Transverse colon (tissue), 4 donors: Measurements from ENCODE around the gene SYNJ2BP. TPM values are rescaled to one million over a fixed set of nuclear protein-coding genes. Genes with fewer than 3 reads are reported as not detected.
"Not testable (repeated sequence)": the region's sequence is repeated elsewhere in the genome, so short reads cannot be mapped to it uniquely, and the experiment has no call there.

ENCODE experiments used
- DNase-seq: peaks from one replicate; pipeline ENCODE4 v3.0.0-alpha.2; 2019
- H3K27ac ChIP-seq, 4 donors: fragments of 200-600 bp; sonication (generic); 2 replicates each; pipeline ENCODE4 v1.5.1; 2016 to 2018; ENCODE audit warnings: inconsistent platforms in 4 of 4
- H3K27me3 ChIP-seq: fragments of 200-600 bp; sonication (generic); 2 replicates; pipeline ENCODE4 v1.5.1; 2017; ENCODE audit warnings: inconsistent platforms
- H3K36me3 ChIP-seq, 4 donors: fragments of 200-600 bp; sonication (generic); 2 replicates each; pipeline ENCODE4 v1.5.1; 2017 to 2019; ENCODE audit warnings: inconsistent platforms in 4 of 4
- H3K4me1 ChIP-seq, 4 donors: fragments of 200-600 bp; sonication (generic); 2 replicates each; pipeline ENCODE4 v1.5.1; 2017 to 2020; ENCODE audit warnings: inconsistent platforms in 4 of 4
- H3K4me3 ChIP-seq, 4 donors: fragments of 200-600 bp; sonication (generic); 1 replicate in 1 of 4; 2 replicates in 3 of 4; pipeline versions ENCODE4 v1.5.1 to v1.6.1; 2017 to 2019; ENCODE audit warnings: inconsistent platforms in 4 of 4
- H3K9me3 ChIP-seq, 2 donors: fragments of 200-600 bp; sonication (generic); 2 replicates each; pipeline ENCODE4 v1.5.1; 2017 to 2019; ENCODE audit warnings: inconsistent platforms in 2 of 2
- CTCF ChIP-seq, 5 experiments: fragments of 200-600 bp in 3 of 5; fragments of 450-650 bp in 2 of 5; sonication (generic) in 3 of 5; IDR thresholded peaks; 1 replicate in 2 of 5; 2 replicates in 3 of 5; pipeline ENCODE4 v1.5.1; 2016 to 2017; ENCODE audit warnings: antibody characterized with exemption in 5 of 5, inconsistent platforms in 3 of 5, mild to moderate bottlenecking in 2 of 5, moderate library complexity in 1 of 5
- EP300 ChIP-seq: sonication (generic); formaldehyde crosslinking; IDR thresholded peaks from one replicate; pipeline ENCODE4 v1.6.1; 2017; ENCODE audit warnings: antibody characterized with exemption, low read depth
- POLR2A ChIP-seq: fragments of 450-650 bp; IDR thresholded peaks from one replicate; pipeline ENCODE4 v1.6.1; 2016; ENCODE audit warnings: antibody characterized with exemption, mild to moderate bottlenecking, moderate library complexity
- POLR2AphosphoS5 ChIP-seq, 3 donors: sonication (generic); formaldehyde crosslinking; IDR thresholded peaks; one replicate each; pipeline ENCODE4 v1.6.1; 2016; ENCODE audit warnings: antibody characterized with exemption in 3 of 3
- WGBS, 2 donors: methylation state at CpG; one replicate each; pipeline ENCODE4 v1.1.5; 2018; ENCODE audit warnings: low coverage in 1 of 2; 5-methylcytosine and 5-hydroxymethylcytosine counted together
- in situ Hi-C, 4 donors: fragments of 200-750 bp; cut with MboI; loops; one replicate each; pipeline versions ENCODE4 v1.15.0 to v1.15.1; 2017; ENCODE audit warnings: low sequenced_read_pairs in 3 of 4, low pct_ligation_motif_present in 1 of 4, low pct_unique_long_range_greater_than_20kb in 1 of 4
- intact Hi-C: fragments of 100-400 bp; cut with DNase I; formaldehyde crosslinking; loops from one replicate; pipeline ENCODE4 v1.15.1; 2023; ENCODE audit warnings: low total_unique reads
- total RNA-seq, 4 donors: library from RNA; depleted of rRNA; stranded (reverse); fragments of >200 nt; gene quantifications; one replicate each; pipeline ENCODE4 v1.1.0, GENCODE V29; 2016

SYNJ2BP gene
- total RNA-seq, 4 donors from 2014 or later: 26.7 to 43.4 (median 32.0) TPM

GRCh38 chr14:70422538-70422937 is 5.6 kb upstream of the SYNJ2BP start:
- Histone ChIP-seq H3K9me3 (no peaks in the 10 kb centered on the region), H3K4me3 (no peak overlapping the region), H3K27ac (no peak overlapping the region), H3K27me3 (no peaks in the 10 kb centered on the region), H3K4me1 (no peaks in the 10 kb centered on the region), H3K36me3 (no peaks in the 10 kb centered on the region)
- no peak for DNase-seq
- WGBS, 2 donors: 88 to 100% methylated on average over 1 to 2 of the region's 2 CpGs
- no peak for TF ChIP-seq CTCF (IDR thresholded peaks at IDR 0.05)
- TF ChIP-seq POLR2AphosphoS5 (IDR thresholded peaks at IDR 0.05): no peak
- TF ChIP-seq EP300: no peak
- TF ChIP-seq POLR2A: no peak
- intact Hi-C loops (no loop called here), in situ Hi-C loops (no loop called here)

- H3K36me3 ChIP-seq, DNase-seq, intact Hi-C loops, H3K27ac ChIP-seq, H3K27me3 ChIP-seq, in situ Hi-C loops, H3K9me3 ChIP-seq, H3K4me3 ChIP-seq: not testable (repeated sequence)
- 53 to 66% methylated on average over 2 to 4 of the region's 4 CpGs for WGBS, 2 donors
- H3K4me1 ChIP-seq: peaks cover 4 to 17% (median 5%) of the 10 kb centered on the region in 4 donors
Observed at GRCh38 chr14:70419270-70419931, 2.5 kb upstream of the SYNJ2BP start.

- Histone ChIP-seq H3K27ac (peak overlapping the region; percentile 77 to 89 (median 82)), H3K4me1 (peaks cover 4 to 17% (median 5%) of the 10 kb centered on the region in 4 donors), H3K4me3 (peak overlapping the region; percentile 50 to 94 (median 70)), H3K9me3 (no peaks in the 10 kb centered on the region), H3K36me3 (no peaks in the 10 kb centered on the region), H3K27me3 (no peaks in the 10 kb centered on the region)
- TF ChIP-seq EP300 (no peak), POLR2AphosphoS5 (IDR thresholded peaks at IDR 0.05) (no peak), CTCF (IDR thresholded peaks at IDR 0.05) (no peak), POLR2A (no peak)
- DNase-seq: no peak
- WGBS, 2 donors: 4 to 5% methylated on average over 5 to 9 of the region's 9 CpGs
- intact Hi-C loops: no loop called here
- in situ Hi-C loops: no loop called here
Observed at GRCh38 chr14:70416338-70416724, 559 bp downstream of the SYNJ2BP start.

- Histone ChIP-seq H3K36me3 (no peaks in the 10 kb centered on the region), H3K27ac (peak overlapping the region in 2 of 4 donors; percentile 84 to 89), H3K4me1 (peaks cover 4 to 17% (median 5%) of the 10 kb centered on the region in 4 donors), H3K9me3 (no peaks in the 10 kb centered on the region), H3K4me3 (peak overlapping the region in 3 of 4 donors; percentile 50 to 94 (median 60)), H3K27me3 (no peaks in the 10 kb centered on the region)
- intact Hi-C loops: no loop called here
- 17 to 18% methylated on average over 2 of the region's 2 CpGs for WGBS, 2 donors
- TF ChIP-seq CTCF (IDR thresholded peaks at IDR 0.05) (no peak), POLR2AphosphoS5 (IDR thresholded peaks at IDR 0.05) (no peak), POLR2A (no peak), EP300 (no peak)
- in situ Hi-C loops: no loop called here
- no peak for DNase-seq
Observed at GRCh38 chr14:70415788-70416187, 1.1 kb downstream of the SYNJ2BP start.

- H3K9me3 ChIP-seq: no peaks in the 10 kb centered on the region
- peaks cover 2 to 10% (median 8%) of the 10 kb centered on the region in 4 donors for H3K4me1 ChIP-seq
- no peak for DNase-seq
- 93% methylated on average over 4 of the region's 4 CpGs for WGBS, 2 donors
- in situ Hi-C loops (no loop called here), intact Hi-C loops (no loop called here)
- no peak overlapping the region for H3K27ac ChIP-seq
- H3K4me3 ChIP-seq: no peak overlapping the region
- H3K36me3 ChIP-seq: peaks cover 0 to 8% (median 0%) of the 10 kb centered on the region in 4 donors
- no peak for TF ChIP-seq CTCF (IDR thresholded peaks at IDR 0.05)
- TF ChIP-seq POLR2AphosphoS5 (IDR thresholded peaks at IDR 0.05): no peak
- no peak for TF ChIP-seq EP300
- no peak for TF ChIP-seq POLR2A
- no peaks in the 10 kb centered on the region for H3K27me3 ChIP-seq
Observed at GRCh38 chr14:70407621-70408020, 9.3 kb downstream of the SYNJ2BP start.

- peaks cover 2 to 10% (median 8%) of the 10 kb centered on the region in 4 donors for H3K4me1 ChIP-seq
- H3K36me3 ChIP-seq, intact Hi-C loops, H3K9me3 ChIP-seq, H3K4me3 ChIP-seq, in situ Hi-C loops, H3K27ac ChIP-seq, DNase-seq, H3K27me3 ChIP-seq: not testable (repeated sequence)
- 79% methylated on average over 4 of the region's 4 CpGs; no CpG with 5 or more reads in 1 of the 2 donors for WGBS, 2 donors
Observed at GRCh38 chr14:70406216-70406615, 10.7 kb downstream of the SYNJ2BP start.

- H3K36me3 ChIP-seq, H3K4me3 ChIP-seq, intact Hi-C loops, H3K9me3 ChIP-seq, in situ Hi-C loops, H3K27me3 ChIP-seq, H3K27ac ChIP-seq: not testable (repeated sequence)
- DNase-seq: peak; percentile 23
- peaks cover 2 to 10% (median 8%) of the 10 kb centered on the region in 4 donors for H3K4me1 ChIP-seq
- 27 to 54% methylated on average over 3 to 4 of the region's 4 CpGs for WGBS, 2 donors
Observed at GRCh38 chr14:70403335-70403734, 13.6 kb downstream of the SYNJ2BP start.
